ENCODE data around the gene SLC31A2.

- TF ChIP-seq EZH2 (IDR thresholded peaks at IDR 0.05; ENCODE audit: borderline replicate concordance, insufficient read depth, low read depth, low read length, poor library complexity, severe bottlenecking): no peak
- TF ChIP-seq CTCF (IDR thresholded peaks at IDR 0.05): no peak
Measured at GRCh38 chr9:113139225-113139829, 11.5 kb upstream of the SLC31A2 start.
